HG03460 (cell line): Measurements from ENCODE around the gene PDE9A.

Experiments used
- ATAC-seq: cut with Tn5 transposase; IDR thresholded peaks from one replicate; pipeline ENCODE4 v1.9.1; 2021; ENCODE audit not compliant: unreplicated experiment

PDE9A gene

GRCh38 chr21:42753804-42754203 is 100.4 kb downstream of the PDE9A start:
- ATAC-seq = no peak

GRCh38 chr21:42754270-42754933 is 101.0 kb downstream of the PDE9A start:
- ATAC-seq = no peak

- no peak for ATAC-seq
These were observed 101.7 kb downstream of the PDE9A start for GRCh38 chr21:42755031-42755665.

- ATAC-seq = no peak
These were observed 102.6 kb downstream of the PDE9A start for GRCh38 chr21:42755766-42756579.

GRCh38 chr21:42756580-42757250 is 103.3 kb downstream of the PDE9A start:
- ATAC-seq = no peak

- no peak for ATAC-seq
These were observed 104.0 kb downstream of the PDE9A start for GRCh38 chr21:42757422-42757821.

GRCh38 chr21:42757826-42758655 is 104.6 kb downstream of the PDE9A start:
- ATAC-seq = no peak

GRCh38 chr21:42758721-42759593 is 105.5 kb downstream of the PDE9A start:
- ATAC-seq = no peak

- no peak for ATAC-seq
These were observed 106.1 kb downstream of the PDE9A start for GRCh38 chr21:42759594-42759927.

GRCh38 chr21:42760361-42760950 is 107.0 kb downstream of the PDE9A start:
- no peak for ATAC-seq

GRCh38 chr21:42760951-42761751 is 107.7 kb downstream of the PDE9A start:
- no peak for ATAC-seq

GRCh38 chr21:42761776-42762335 is 108.4 kb downstream of the PDE9A start:
- no peak for ATAC-seq

- no peak for ATAC-seq
These were observed 110.4 kb downstream of the PDE9A start for GRCh38 chr21:42763581-42764442.

- no peak for ATAC-seq
These were observed 111.0 kb downstream of the PDE9A start for GRCh38 chr21:42764443-42764760.

- ATAC-seq = no peak
These were observed 111.5 kb downstream of the PDE9A start for GRCh38 chr21:42764883-42765282.

- ATAC-seq = no peak
These were observed 112.2 kb downstream of the PDE9A start for GRCh38 chr21:42765656-42766055.

GRCh38 chr21:42766739-42767560 is 113.5 kb downstream of the PDE9A start:
- ATAC-seq = no peak
